ENCODE data around the gene UBTF.

DNA sequence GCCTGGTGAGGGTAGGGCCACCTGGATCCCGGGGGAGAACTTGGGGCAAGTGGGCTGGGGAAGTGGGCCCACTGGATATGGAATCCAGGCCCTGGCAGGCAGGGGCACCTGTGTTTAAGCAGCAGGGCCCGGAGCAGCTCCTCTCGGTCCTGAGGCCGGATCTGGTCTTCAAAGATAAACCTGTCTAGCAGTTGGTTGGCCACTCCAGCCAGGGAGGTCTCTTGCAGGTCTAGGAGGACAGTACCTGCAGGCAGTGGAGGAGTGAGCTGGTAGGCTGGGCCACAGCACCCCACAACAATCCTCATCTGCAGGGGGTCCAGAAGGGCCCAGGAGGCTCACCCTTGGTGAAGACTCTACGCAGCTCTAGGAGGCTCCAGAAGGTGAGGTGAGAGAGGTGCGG lies 40.8 kb upstream of the UBTF start:
- TF ChIP-seq, protein P1, sequence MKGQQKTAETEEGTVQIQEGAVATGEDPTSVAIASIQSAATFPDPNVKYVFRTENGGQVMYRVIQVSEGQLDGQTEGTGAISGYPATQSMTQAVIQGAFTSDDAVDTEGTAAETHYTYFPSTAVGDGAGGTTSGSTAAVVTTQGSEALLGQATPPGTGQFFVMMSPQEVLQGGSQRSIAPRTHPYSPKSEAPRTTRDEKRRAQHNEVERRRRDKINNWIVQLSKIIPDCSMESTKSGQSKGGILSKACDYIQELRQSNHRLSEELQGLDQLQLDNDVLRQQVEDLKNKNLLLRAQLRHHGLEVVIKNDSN (IDR thresholded peaks at IDR 0.05) = no peak
- TF ChIP-seq EP300 (IDR thresholded peaks at IDR 0.05; ENCODE audit: borderline replicate concordance) (no peak), YY1 (IDR thresholded peaks at IDR 0.05; ENCODE audit: low read depth) (no peak), RAD21 (IDR thresholded peaks at IDR 0.05; ENCODE audit: low read depth) (no peak), FOXM1 (IDR thresholded peaks at IDR 0.05; ENCODE audit: borderline replicate concordance, low read depth) (no peak), TAF1 (IDR thresholded peaks at IDR 0.05; ENCODE audit: low read depth) (no peak), CEBPB (IDR thresholded peaks at IDR 0.05) (no peak), TEAD4 (IDR thresholded peaks at IDR 0.05) (no peak), CREB1 (IDR thresholded peaks at IDR 0.05; ENCODE audit: low read depth) (no peak)
- TF ChIP-seq, protein P2, sequence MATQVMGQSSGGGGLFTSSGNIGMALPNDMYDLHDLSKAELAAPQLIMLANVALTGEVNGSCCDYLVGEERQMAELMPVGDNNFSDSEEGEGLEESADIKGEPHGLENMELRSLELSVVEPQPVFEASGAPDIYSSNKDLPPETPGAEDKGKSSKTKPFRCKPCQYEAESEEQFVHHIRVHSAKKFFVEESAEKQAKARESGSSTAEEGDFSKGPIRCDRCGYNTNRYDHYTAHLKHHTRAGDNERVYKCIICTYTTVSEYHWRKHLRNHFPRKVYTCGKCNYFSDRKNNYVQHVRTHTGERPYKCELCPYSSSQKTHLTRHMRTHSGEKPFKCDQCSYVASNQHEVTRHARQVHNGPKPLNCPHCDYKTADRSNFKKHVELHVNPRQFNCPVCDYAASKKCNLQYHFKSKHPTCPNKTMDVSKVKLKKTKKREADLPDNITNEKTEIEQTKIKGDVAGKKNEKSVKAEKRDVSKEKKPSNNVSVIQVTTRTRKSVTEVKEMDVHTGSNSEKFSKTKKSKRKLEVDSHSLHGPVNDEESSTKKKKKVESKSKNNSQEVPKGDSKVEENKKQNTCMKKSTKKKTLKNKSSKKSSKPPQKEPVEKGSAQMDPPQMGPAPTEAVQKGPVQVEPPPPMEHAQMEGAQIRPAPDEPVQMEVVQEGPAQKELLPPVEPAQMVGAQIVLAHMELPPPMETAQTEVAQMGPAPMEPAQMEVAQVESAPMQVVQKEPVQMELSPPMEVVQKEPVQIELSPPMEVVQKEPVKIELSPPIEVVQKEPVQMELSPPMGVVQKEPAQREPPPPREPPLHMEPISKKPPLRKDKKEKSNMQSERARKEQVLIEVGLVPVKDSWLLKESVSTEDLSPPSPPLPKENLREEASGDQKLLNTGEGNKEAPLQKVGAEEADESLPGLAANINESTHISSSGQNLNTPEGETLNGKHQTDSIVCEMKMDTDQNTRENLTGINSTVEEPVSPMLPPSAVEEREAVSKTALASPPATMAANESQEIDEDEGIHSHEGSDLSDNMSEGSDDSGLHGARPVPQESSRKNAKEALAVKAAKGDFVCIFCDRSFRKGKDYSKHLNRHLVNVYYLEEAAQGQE (IDR thresholded peaks at IDR 0.05; ENCODE audit: low read depth) = no peak

Data from Ishikawa (cell line).